ENCODE measurements around the gene ING5. TPM values are rescaled to one million over a fixed set of nuclear protein-coding genes. Genes with fewer than 3 reads are reported as not detected.

The ING5 gene
- total RNA-seq, 1 experiment from 2014 or later = 28.6 TPM

- Mint-ChIP-seq H3K9me3 (ENCODE audit: unreplicated experiment) (no peaks in the 10 kb centered on the region), H3K4me3 (ENCODE audit: unreplicated experiment) (no peak overlapping the region), H3K27ac (ENCODE audit: unreplicated experiment) (no peak overlapping the region), H3K36me3 (ENCODE audit: insufficient read depth, unreplicated experiment) (peaks cover 52% of the 10 kb centered on the region), H3K27me3 (ENCODE audit: insufficient read depth, unreplicated experiment) (no peaks in the 10 kb centered on the region), H3K4me1 (ENCODE audit: low read depth, unreplicated experiment) (no peaks in the 10 kb centered on the region)
- BruUV-seq (replicated peaks) = no TSS peak
- CTCF ChIA-PET = no interaction called here
- H3K4me1 ChIP-seq = no peaks in the 10 kb centered on the region
- DNase-seq = no peak
- no peaks in the 10 kb centered on the region for H3K27me3 ChIP-seq (replicated peaks; ENCODE audit: control insufficient read depth, insufficient read depth, low read length)
- H3K36me3 ChIP-seq (ENCODE audit: control insufficient read depth, insufficient read depth, low read length) = no peaks in the 10 kb centered on the region
- intact Hi-C loops (cut with micrococcal nuclease; ENCODE audit: unreplicated experiment) = no loop called here
- H3K4me3 ChIP-seq (ENCODE audit: low read depth, low read length) = no peak overlapping the region
- no peaks in the 10 kb centered on the region for H3K9me3 ChIP-seq
- POLR2A ChIA-PET = no interaction called here
- TF ChIP-seq CTCF (IDR thresholded peaks at IDR 0.05; ENCODE audit: insufficient read depth in 1 of 2, low read depth in 1 of 2, low read length in 1 of 2, severe bottlenecking in 1 of 2, unreplicated experiment in 1 of 2) = no peak
These were observed 29.3 kb upstream of the ING5 start for GRCh38 chr2:241672243-241673188.

- no TSS peak for BruUV-seq (replicated peaks)
- Histone ChIP-seq H3K27me3 (replicated peaks; ENCODE audit: control insufficient read depth, insufficient read depth, low read length) (no peaks in the 10 kb centered on the region), H3K9me3 (no peaks in the 10 kb centered on the region), H3K4me1 (no peaks in the 10 kb centered on the region), H3K36me3 (ENCODE audit: control insufficient read depth, insufficient read depth, low read length) (no peaks in the 10 kb centered on the region), H3K4me3 (ENCODE audit: low read depth, low read length) (no peak overlapping the region)
- no peak overlapping the region for H3K4me3 Mint-ChIP-seq (ENCODE audit: unreplicated experiment)
- H3K4me1 Mint-ChIP-seq (ENCODE audit: low read depth, unreplicated experiment) = no peaks in the 10 kb centered on the region
- DNase-seq = no peak
- ChIA-PET CTCF (no interaction called here), POLR2A (no interaction called here)
- TF ChIP-seq CTCF (IDR thresholded peaks at IDR 0.05; ENCODE audit: insufficient read depth in 1 of 2, low read depth in 1 of 2, low read length in 1 of 2, severe bottlenecking in 1 of 2, unreplicated experiment in 1 of 2) = no peak
- H3K27ac Mint-ChIP-seq (ENCODE audit: unreplicated experiment) = no peak overlapping the region
- H3K27me3 Mint-ChIP-seq (ENCODE audit: insufficient read depth, unreplicated experiment) = no peaks in the 10 kb centered on the region
- intact Hi-C loops (cut with micrococcal nuclease; ENCODE audit: unreplicated experiment) = no loop called here
- H3K36me3 Mint-ChIP-seq (ENCODE audit: insufficient read depth, unreplicated experiment) = peaks cover 54% of the 10 kb centered on the region
- H3K9me3 Mint-ChIP-seq (ENCODE audit: unreplicated experiment) = no peaks in the 10 kb centered on the region
These were observed 28.6 kb upstream of the ING5 start for GRCh38 chr2:241673189-241673663.

GRCh38 chr2:241673797-241674725 lies 27.8 kb upstream of the ING5 start:
- no peak overlapping the region for H3K4me3 ChIP-seq (ENCODE audit: low read depth, low read length)
- no peaks in the 10 kb centered on the region for H3K36me3 ChIP-seq (ENCODE audit: control insufficient read depth, insufficient read depth, low read length)
- H3K36me3 Mint-ChIP-seq (ENCODE audit: insufficient read depth, unreplicated experiment) = peaks cover 63% of the 10 kb centered on the region
- H3K9me3 ChIP-seq = no peaks in the 10 kb centered on the region
- TF ChIP-seq CTCF (IDR thresholded peaks at IDR 0.05; ENCODE audit: insufficient read depth in 1 of 2, low read depth in 1 of 2, low read length in 1 of 2, severe bottlenecking in 1 of 2, unreplicated experiment in 1 of 2) = no peak
- H3K4me3 Mint-ChIP-seq (ENCODE audit: unreplicated experiment) = no peak overlapping the region
- no peaks in the 10 kb centered on the region for H3K27me3 Mint-ChIP-seq (ENCODE audit: insufficient read depth, unreplicated experiment)
- ChIA-PET CTCF (no interaction called here), POLR2A (no interaction called here)
- no peaks in the 10 kb centered on the region for H3K4me1 ChIP-seq
- BruUV-seq (replicated peaks) = no TSS peak
- H3K4me1 Mint-ChIP-seq (ENCODE audit: low read depth, unreplicated experiment) = no peaks in the 10 kb centered on the region
- no peaks in the 10 kb centered on the region for H3K27me3 ChIP-seq (replicated peaks; ENCODE audit: control insufficient read depth, insufficient read depth, low read length)
- no peak overlapping the region for H3K27ac Mint-ChIP-seq (ENCODE audit: unreplicated experiment)
- H3K9me3 Mint-ChIP-seq (ENCODE audit: unreplicated experiment) = no peaks in the 10 kb centered on the region
- peak in 1 of 2 experiments; percentile 20 for DNase-seq
- intact Hi-C loops (cut with micrococcal nuclease; ENCODE audit: unreplicated experiment) = no loop called here
